Measurements from ENCODE around the gene ASPHD1. TPM values are rescaled to one million over a fixed set of nuclear protein-coding genes. Genes with fewer than 3 reads are reported as not detected.
"Not testable (repeated sequence)": the region's sequence is repeated elsewhere in the genome, so short reads cannot be mapped to it uniquely, and the experiment has no call there.

The ASPHD1 gene
- total and polyA plus RNA-seq, 4 experiments from 2014 or later = not detected

- H3K27me3 Mint-ChIP-seq = no peaks in the 10 kb centered on the region
- peaks cover 0 to 2% (median 0%) of the 10 kb centered on the region in 8 donors for H3K9me3 Mint-ChIP-seq
- H3K27ac Mint-ChIP-seq = peak overlapping the region in 1 of 7 donors; percentile 12
- peaks cover 12 to 23% of the 10 kb centered on the region in 2 donors for H3K36me3 Mint-ChIP-seq
- intact Hi-C loops (cut with micrococcal nuclease) = loop anchor here (5.0 kb wide), 1 partner anchor 63 kb away; the partner anchor contains the start of gene KCTD13
- Histone ChIP-seq H3K9me3 (ENCODE audit: control insufficient read depth in 1 of 2, low read length in 2 of 2) (no peaks in the 10 kb centered on the region), H3K36me3 (ENCODE audit: insufficient read depth, low read length) (peaks cover 4% of the 10 kb centered on the region), H3K27ac (ENCODE audit: low read depth, low read length) (no peak overlapping the region), H3K4me3 (ENCODE audit: low read length in 2 of 2) (no peak overlapping the region), H3K27me3 (ENCODE audit: insufficient read depth, low read length) (no peaks in the 10 kb centered on the region), H3K4me1 (ENCODE audit: insufficient read depth, low read length) (peaks cover 22% of the 10 kb centered on the region)
- CTCF ChIA-PET (ENCODE audit: partially characterized antibody) = interaction anchor here (0.8 to 1.7 kb wide), 3 partner anchors 56 to 173 kb away, joined by 4 read pairs; no protein-coding TSS in a partner anchor
- peak in 1 of 5 donors; percentile 32 for DNase-seq
- peaks cover 4 to 34% (median 18%) of the 10 kb centered on the region in 4 donors for H3K4me1 Mint-ChIP-seq
- POLR2A ChIA-PET (ENCODE audit: partially characterized antibody) = interaction anchor here (0.7 to 3.0 kb wide), 6 partner anchors 36 to 168 kb away, joined by 3 to 18 read pairs (median 7); partner anchors contain the start of genes ASPHD1, HIRIP3, INO80E and MVP
- H3K4me3 Mint-ChIP-seq = no peak overlapping the region
Observed at GRCh38 chr16:29864205-29864604, 36.1 kb upstream of the ASPHD1 start.

GRCh38 chr16:29868396-29869009 is 31.8 kb upstream of the ASPHD1 start:
- H3K36me3 Mint-ChIP-seq = no peaks in the 10 kb centered on the region
- Histone ChIP-seq H3K27ac (ENCODE audit: low read depth, low read length) (no peak overlapping the region), H3K4me1 (ENCODE audit: insufficient read depth, low read length) (peaks cover 4% of the 10 kb centered on the region), H3K4me3 (ENCODE audit: low read length in 2 of 2) (no peak overlapping the region), H3K9me3 (ENCODE audit: control insufficient read depth in 1 of 2, low read length in 2 of 2) (no peaks in the 10 kb centered on the region), H3K36me3 (ENCODE audit: insufficient read depth, low read length) (no peaks in the 10 kb centered on the region), H3K27me3 (ENCODE audit: insufficient read depth, low read length) (no peaks in the 10 kb centered on the region)
- no peak overlapping the region for H3K27ac Mint-ChIP-seq
- no peaks in the 10 kb centered on the region for H3K9me3 Mint-ChIP-seq
- intact Hi-C loops (cut with micrococcal nuclease) = no loop called here
- H3K27me3 Mint-ChIP-seq = no peaks in the 10 kb centered on the region
- H3K4me3 Mint-ChIP-seq = no peak overlapping the region
- peaks cover under 1 to 8% (median 2%) of the 10 kb centered on the region in 4 donors for H3K4me1 Mint-ChIP-seq
- no peak for DNase-seq
- CTCF ChIA-PET (ENCODE audit: partially characterized antibody) = interaction anchor here (0.9 to 1.5 kb wide), 2 partner anchors 12 to 83 kb away, joined by 3 read pairs; no protein-coding TSS in a partner anchor
- POLR2A ChIA-PET (ENCODE audit: partially characterized antibody) = no interaction called here

GRCh38 chr16:29869067-29869466 is 31.2 kb upstream of the ASPHD1 start:
- POLR2A ChIA-PET (ENCODE audit: partially characterized antibody); H3K27ac ChIP-seq (ENCODE audit: low read depth, low read length); H3K27me3 Mint-ChIP-seq; H3K4me3 Mint-ChIP-seq; DNase-seq; H3K4me3 ChIP-seq (ENCODE audit: low read length in 2 of 2); H3K27ac Mint-ChIP-seq; H3K36me3 ChIP-seq (ENCODE audit: insufficient read depth, low read length); intact Hi-C loops (cut with micrococcal nuclease); H3K4me1 Mint-ChIP-seq; H3K27me3 ChIP-seq (ENCODE audit: insufficient read depth, low read length); H3K9me3 ChIP-seq (ENCODE audit: control insufficient read depth in 1 of 2, low read length in 2 of 2); H3K9me3 Mint-ChIP-seq; H3K36me3 Mint-ChIP-seq; H3K4me1 ChIP-seq (ENCODE audit: insufficient read depth, low read length): not testable (repeated sequence)
- CTCF ChIA-PET (ENCODE audit: partially characterized antibody) = interaction anchor here (1.5 kb wide), 1 partner anchor 83 kb away, joined by 3 read pairs; no protein-coding TSS in a partner anchor

- ChIA-PET CTCF (ENCODE audit: partially characterized antibody) (no interaction called here), POLR2A (ENCODE audit: partially characterized antibody) (interaction anchor here (1.0 kb wide), 1 partner anchor 8 kb away, joined by 3 read pairs; no protein-coding TSS in a partner anchor)
- no peaks in the 10 kb centered on the region for H3K9me3 Mint-ChIP-seq
- peaks cover 0 to 9% (median 5%) of the 10 kb centered on the region in 4 donors for H3K4me1 Mint-ChIP-seq
- intact Hi-C loops (cut with micrococcal nuclease) = no loop called here
- Histone ChIP-seq H3K9me3 (ENCODE audit: control insufficient read depth in 1 of 2, low read length in 2 of 2) (no peaks in the 10 kb centered on the region), H3K4me1 (ENCODE audit: insufficient read depth, low read length) (peaks cover 5% of the 10 kb centered on the region), H3K27ac (ENCODE audit: low read depth, low read length) (no peak overlapping the region), H3K36me3 (ENCODE audit: insufficient read depth, low read length) (no peaks in the 10 kb centered on the region), H3K4me3 (ENCODE audit: low read length in 2 of 2) (no peak overlapping the region), H3K27me3 (ENCODE audit: insufficient read depth, low read length) (no peaks in the 10 kb centered on the region)
- H3K27me3 Mint-ChIP-seq = peaks cover 0 to 8% of the 10 kb centered on the region in 2 donors
- no peak for DNase-seq
- H3K36me3 Mint-ChIP-seq = no peaks in the 10 kb centered on the region
- H3K27ac Mint-ChIP-seq = no peak overlapping the region
- no peak overlapping the region for H3K4me3 Mint-ChIP-seq
Observed at GRCh38 chr16:29871822-29872546, 28.3 kb upstream of the ASPHD1 start.

GRCh38 chr16:29873319-29873718 is 27.0 kb upstream of the ASPHD1 start:
- H3K27me3 Mint-ChIP-seq = peaks cover 7 to 17% of the 10 kb centered on the region in 2 donors
- no peak overlapping the region for H3K4me3 ChIP-seq (ENCODE audit: low read length in 2 of 2)
- no peaks in the 10 kb centered on the region for H3K36me3 ChIP-seq (ENCODE audit: insufficient read depth, low read length)
- peaks cover 3 to 21% (median 14%) of the 10 kb centered on the region in 4 donors for H3K4me1 Mint-ChIP-seq
- POLR2A ChIA-PET (ENCODE audit: partially characterized antibody) = no interaction called here
- H3K27ac Mint-ChIP-seq = no peak overlapping the region
- no peak overlapping the region for H3K4me3 Mint-ChIP-seq
- peaks cover 0 to 1% (median 0%) of the 10 kb centered on the region in 8 donors for H3K9me3 Mint-ChIP-seq
- peaks cover 14% of the 10 kb centered on the region for H3K4me1 ChIP-seq (ENCODE audit: insufficient read depth, low read length)
- H3K36me3 Mint-ChIP-seq = no peaks in the 10 kb centered on the region
- no peak for DNase-seq
- intact Hi-C loops (cut with micrococcal nuclease) = no loop called here
- H3K9me3 ChIP-seq (ENCODE audit: control insufficient read depth in 1 of 2, low read length in 2 of 2) = no peaks in the 10 kb centered on the region
- H3K27ac ChIP-seq (ENCODE audit: low read depth, low read length) = no peak overlapping the region
- H3K27me3 ChIP-seq (ENCODE audit: insufficient read depth, low read length) = peaks cover 8% of the 10 kb centered on the region
- CTCF ChIA-PET (ENCODE audit: partially characterized antibody) = no interaction called here

- POLR2A ChIA-PET (ENCODE audit: partially characterized antibody) = no interaction called here
- H3K9me3 ChIP-seq (ENCODE audit: control insufficient read depth in 1 of 2, low read length in 2 of 2) = no peaks in the 10 kb centered on the region
- no peak overlapping the region for H3K4me3 ChIP-seq (ENCODE audit: low read length in 2 of 2)
- peaks cover 14% of the 10 kb centered on the region for H3K4me1 ChIP-seq (ENCODE audit: insufficient read depth, low read length)
- no peak overlapping the region for H3K27ac Mint-ChIP-seq
- no peaks in the 10 kb centered on the region for H3K36me3 Mint-ChIP-seq
- CTCF ChIA-PET (ENCODE audit: partially characterized antibody) = no interaction called here
- intact Hi-C loops (cut with micrococcal nuclease) = no loop called here
- no peak overlapping the region for H3K4me3 Mint-ChIP-seq
- H3K27ac ChIP-seq (ENCODE audit: low read depth, low read length) = no peak overlapping the region
- H3K9me3 Mint-ChIP-seq = peaks cover 0 to 1% (median 0%) of the 10 kb centered on the region in 8 donors
- DNase-seq = no peak
- H3K27me3 Mint-ChIP-seq = peaks cover 9 to 20% of the 10 kb centered on the region in 2 donors
- peaks cover 8% of the 10 kb centered on the region for H3K27me3 ChIP-seq (ENCODE audit: insufficient read depth, low read length)
- H3K36me3 ChIP-seq (ENCODE audit: insufficient read depth, low read length) = no peaks in the 10 kb centered on the region
- H3K4me1 Mint-ChIP-seq = peaks cover 3 to 21% (median 14%) of the 10 kb centered on the region in 4 donors
Observed at GRCh38 chr16:29875206-29875605, 25.1 kb upstream of the ASPHD1 start.

GRCh38 chr16:29876217-29876593 is 24.1 kb upstream of the ASPHD1 start:
- ChIA-PET CTCF (ENCODE audit: partially characterized antibody) (interaction anchor here (1.3 kb wide), 1 partner anchor 28 kb away, joined by 3 read pairs; no protein-coding TSS in a partner anchor), POLR2A (ENCODE audit: partially characterized antibody) (interaction anchor here (1.5 kb wide), 1 partner anchor 13 kb away, joined by 3 read pairs; the partner anchor contains the start of gene CDIPT)
- Histone ChIP-seq H3K4me3 (ENCODE audit: low read length in 2 of 2) (peak overlapping the region in 1 of 2 donors; percentile 38), H3K9me3 (ENCODE audit: control insufficient read depth in 1 of 2, low read length in 2 of 2) (no peaks in the 10 kb centered on the region), H3K27ac (ENCODE audit: low read depth, low read length) (no peak overlapping the region), H3K27me3 (ENCODE audit: insufficient read depth, low read length) (peaks cover 8% of the 10 kb centered on the region), H3K4me1 (ENCODE audit: insufficient read depth, low read length) (peaks cover 14% of the 10 kb centered on the region), H3K36me3 (ENCODE audit: insufficient read depth, low read length) (no peaks in the 10 kb centered on the region)
- intact Hi-C loops (cut with micrococcal nuclease) = loop anchor here (1.0 kb wide), 1 partner anchor 13 kb away; the partner anchor contains the start of gene CDIPT
- Mint-ChIP-seq H3K36me3 (no peaks in the 10 kb centered on the region), H3K27ac (peak overlapping the region in 1 of 7 donors; percentile 35), H3K27me3 (peaks cover 12 to 24% of the 10 kb centered on the region in 2 donors), H3K4me3 (peak overlapping the region; percentile 38 to 88 (median 80)), H3K9me3 (peaks cover 0 to 1% (median 0%) of the 10 kb centered on the region in 8 donors), H3K4me1 (peaks cover 3 to 21% (median 14%) of the 10 kb centered on the region in 4 donors)
- DNase-seq = no peak

Data from CD4-positive, alpha-beta memory T cell (primary cell).